Activated naive CD4-positive, alpha-beta T cell treated with anti-CD3 and anti-CD28 coated beads, Interleukin-2, amount 10 ng/mL, durations not matched to agents 7 days and 5 days (primary cell): Measurements from ENCODE around the gene WNT6.

Source experiments
- CTCF ChIA-PET: fragments of 350-600 bp; sonication (Branson Sonifier 250); formaldehyde crosslinking; loops from one replicate; lab custom pipeline; 2021; ENCODE audit warnings: antibody characterized with exemption; lab: Charles Lee
- DNase-seq: peaks from one replicate; pipeline ENCODE4 v3.0.0-alpha.2; 2020
- H3K27ac Mint-ChIP-seq: one replicate; pipeline ENCODE4 v1.8.0; 2021; ENCODE audit warnings: mild to moderate bottlenecking, moderate library complexity, mixed read lengths
- H3K27me3 Mint-ChIP-seq: one replicate; pipeline ENCODE4 v1.8.0; 2021; ENCODE audit warnings: mild to moderate bottlenecking, mixed read lengths
- H3K36me3 Mint-ChIP-seq: one replicate; pipeline ENCODE4 v1.8.0; 2021; ENCODE audit warnings: mixed read lengths
- H3K4me1 Mint-ChIP-seq: one replicate; pipeline ENCODE4 v1.8.0; 2021; ENCODE audit warnings: mixed read lengths
- H3K4me3 Mint-ChIP-seq: one replicate; pipeline ENCODE4 v1.8.0; 2021; ENCODE audit warnings: mild to moderate bottlenecking, moderate library complexity, mixed read lengths
- H3K9me3 Mint-ChIP-seq: one replicate; pipeline ENCODE4 v1.8.0; 2021; ENCODE audit warnings: mixed read lengths

Gene WNT6

DNA sequence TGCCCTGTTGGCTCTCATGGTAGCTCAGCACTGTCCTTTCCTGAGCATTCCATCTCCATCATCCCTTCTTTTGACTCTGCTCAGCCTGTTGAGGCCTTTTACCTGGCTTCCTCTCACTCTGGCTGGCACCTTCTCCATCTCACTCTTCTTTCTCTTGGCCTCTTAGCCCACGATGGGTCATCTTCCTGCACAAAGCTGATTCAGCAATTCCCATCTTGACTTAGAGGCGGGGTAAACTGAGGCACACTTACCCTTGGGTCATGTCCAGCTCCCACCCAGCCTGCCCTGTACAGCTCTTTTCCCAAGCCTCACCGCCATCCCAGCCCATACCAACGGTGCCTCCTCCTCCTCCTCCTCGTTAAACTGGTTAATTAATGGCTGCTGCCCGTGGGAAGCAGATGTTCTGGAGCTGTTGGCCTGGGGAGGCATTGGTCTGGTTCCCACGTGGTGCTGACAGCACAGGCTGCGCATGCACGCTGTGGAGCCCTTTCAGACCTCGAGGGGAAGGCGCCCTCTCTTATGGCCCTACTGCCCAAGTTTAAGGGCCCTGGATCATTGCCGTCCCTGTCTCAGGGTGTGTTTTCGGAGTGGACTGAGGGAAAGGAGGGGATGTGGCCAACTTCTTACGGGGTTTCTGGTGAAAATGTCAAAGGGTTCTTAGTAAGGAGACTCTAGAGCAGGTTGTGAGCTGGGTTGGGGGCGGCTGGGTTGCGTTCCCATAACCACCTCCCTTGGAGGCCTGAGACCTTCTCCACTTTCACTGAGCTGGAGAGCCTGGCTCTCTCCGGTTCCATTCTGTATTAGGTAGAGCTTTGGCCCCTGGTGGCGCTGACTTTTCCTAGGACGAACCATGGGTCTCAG is 31.9 kb downstream of the WNT6 start:
- H3K27ac Mint-ChIP-seq = no peak overlapping the region
- no peaks in the 10 kb centered on the region for H3K36me3 Mint-ChIP-seq
- DNase-seq = no peak
- H3K4me1 Mint-ChIP-seq = peaks cover 32% of the 10 kb centered on the region
- CTCF ChIA-PET = interaction anchor here (2.3 to 4.1 kb wide), 3 partner anchors 11 to 16 kb away, joined by 5 to 41 read pairs (median 7); partner anchors contain the start of gene WNT10A
- no peak overlapping the region for H3K4me3 Mint-ChIP-seq
- peaks cover 96% of the 10 kb centered on the region for H3K27me3 Mint-ChIP-seq
- no peaks in the 10 kb centered on the region for H3K9me3 Mint-ChIP-seq

DNA sequence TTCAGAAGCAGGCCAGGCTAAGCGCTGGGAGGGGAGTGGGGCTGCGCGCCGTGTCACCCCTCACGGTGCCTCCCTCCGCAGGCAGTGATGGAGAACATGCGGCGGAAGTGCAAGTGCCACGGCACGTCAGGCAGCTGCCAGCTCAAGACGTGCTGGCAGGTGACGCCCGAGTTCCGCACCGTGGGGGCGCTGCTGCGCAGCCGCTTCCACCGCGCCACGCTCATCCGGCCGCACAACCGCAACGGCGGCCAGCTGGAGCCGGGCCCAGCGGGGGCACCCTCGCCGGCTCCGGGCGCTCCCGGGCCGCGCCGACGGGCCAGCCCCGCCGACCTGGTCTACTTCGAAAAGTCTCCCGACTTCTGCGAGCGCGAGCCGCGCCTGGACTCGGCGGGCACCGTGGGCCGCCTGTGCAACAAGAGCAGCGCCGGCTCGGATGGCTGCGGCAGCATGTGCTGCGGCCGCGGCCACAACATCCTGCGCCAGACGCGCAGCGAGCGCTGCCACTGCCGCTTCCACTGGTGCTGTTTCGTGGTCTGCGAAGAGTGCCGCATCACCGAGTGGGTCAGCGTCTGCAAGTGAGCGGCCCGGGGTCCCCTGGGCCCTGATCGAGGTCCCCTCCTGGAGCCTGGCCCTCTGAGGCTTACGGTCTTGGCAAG is 33.2 kb downstream of the WNT6 start:
- DNase-seq = peak; percentile 85
- H3K4me3 Mint-ChIP-seq = peak overlapping the region; percentile 58
- no peaks in the 10 kb centered on the region for H3K9me3 Mint-ChIP-seq
- H3K27ac Mint-ChIP-seq = peak overlapping the region; percentile 63
- H3K36me3 Mint-ChIP-seq = no peaks in the 10 kb centered on the region
- CTCF ChIA-PET = interaction anchor here (1.0 to 4.1 kb wide), 6 partner anchors 12 to 28 kb away, joined by 3 to 41 read pairs (median 6); partner anchors contain the start of gene WNT10A
- peaks cover 38% of the 10 kb centered on the region for H3K4me1 Mint-ChIP-seq
- peaks cover 97% of the 10 kb centered on the region for H3K27me3 Mint-ChIP-seq

DNA sequence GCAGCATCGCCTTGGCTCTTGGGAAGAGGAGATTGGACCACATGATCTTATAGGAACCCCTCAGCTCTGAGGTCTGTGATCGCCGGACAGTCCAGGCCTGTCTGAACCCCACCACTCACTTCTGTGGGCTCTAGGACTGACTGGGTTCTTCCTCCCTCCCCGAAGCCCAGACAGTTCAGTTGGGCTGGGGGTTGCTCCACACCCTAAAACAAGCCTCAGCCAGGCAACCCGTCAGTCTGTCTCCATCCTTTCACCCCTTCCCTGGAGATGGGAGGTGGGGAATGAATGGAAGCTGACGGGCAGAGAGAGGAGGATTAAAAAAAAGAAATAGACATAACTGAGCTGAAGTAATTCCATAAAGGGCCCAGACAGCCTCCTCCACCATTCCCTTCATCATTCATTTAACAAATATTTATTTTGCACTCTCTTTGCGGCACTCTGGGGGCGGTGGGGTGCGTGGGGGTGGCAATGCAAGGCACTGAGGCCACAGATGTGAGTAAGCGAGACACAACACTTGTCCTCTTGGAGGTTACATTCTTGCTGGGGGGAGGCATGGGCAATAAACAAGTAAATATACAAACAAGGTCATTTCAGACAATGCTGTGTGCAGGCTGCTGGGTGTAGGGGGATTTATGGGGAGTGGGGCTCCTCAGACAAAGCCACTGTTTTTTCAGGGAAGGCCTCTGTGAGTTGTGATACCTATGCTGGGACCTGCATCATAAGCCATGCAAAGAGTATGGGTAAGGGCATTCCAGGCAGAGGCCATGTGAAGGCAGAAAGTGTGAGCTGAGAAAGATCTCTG is 33.9 kb downstream of the WNT6 start:
- H3K9me3 Mint-ChIP-seq = no peaks in the 10 kb centered on the region
- H3K27me3 Mint-ChIP-seq = peaks cover 97% of the 10 kb centered on the region
- H3K4me1 Mint-ChIP-seq = peaks cover 45% of the 10 kb centered on the region
- no peaks in the 10 kb centered on the region for H3K36me3 Mint-ChIP-seq
- DNase-seq = no peak
- H3K4me3 Mint-ChIP-seq = peak overlapping the region; percentile 58
- peak overlapping the region; percentile 63 for H3K27ac Mint-ChIP-seq
- CTCF ChIA-PET = interaction anchor here (1.1 to 4.1 kb wide), 4 partner anchors 13 to 29 kb away, joined by 3 to 41 read pairs (median 8); partner anchors contain the start of gene WNT10A

DNA sequence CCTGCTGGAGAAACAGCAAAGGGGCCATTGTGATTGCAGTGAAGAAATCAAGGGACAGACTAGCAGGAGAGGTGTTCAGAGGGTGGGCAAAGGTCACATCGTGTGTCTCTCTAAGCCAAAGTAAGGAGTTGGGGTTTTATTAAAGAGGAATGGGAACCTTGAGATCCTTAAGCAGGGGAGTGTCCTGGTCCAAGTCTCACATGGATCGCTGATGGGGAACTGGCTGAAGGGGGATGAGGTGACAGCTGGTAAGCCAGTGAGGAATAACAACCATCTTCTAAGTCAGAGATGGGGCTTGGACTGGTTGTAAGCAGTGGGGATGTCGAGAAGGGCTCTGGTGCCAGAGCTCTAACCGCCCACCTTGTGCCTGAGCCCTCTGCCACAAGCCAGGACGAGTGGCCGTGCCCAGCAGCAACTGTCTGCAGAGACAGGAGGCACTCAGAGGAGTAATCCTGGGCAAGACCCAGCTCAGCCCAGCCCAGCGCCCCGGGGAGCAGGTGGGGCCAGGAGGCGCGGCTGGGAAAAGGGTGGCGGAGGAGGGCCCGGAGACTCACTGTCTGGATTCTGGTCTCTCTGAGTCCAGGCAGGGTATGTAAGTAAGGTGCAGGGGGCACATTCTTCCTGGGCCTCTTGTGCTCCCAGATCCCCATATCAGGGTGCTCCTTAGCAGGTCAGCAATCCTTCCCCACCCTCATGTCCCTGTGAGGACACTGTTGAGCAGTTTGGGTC is 34.7 kb downstream of the WNT6 start:
- no peak for DNase-seq
- Mint-ChIP-seq H3K4me3 (no peak overlapping the region), H3K27me3 (peaks cover 97% of the 10 kb centered on the region), H3K36me3 (no peaks in the 10 kb centered on the region), H3K9me3 (no peaks in the 10 kb centered on the region), H3K27ac (no peak overlapping the region), H3K4me1 (peaks cover 48% of the 10 kb centered on the region)
- CTCF ChIA-PET = interaction anchor here (1.1 to 10.4 kb wide), 5 partner anchors 16 to 86 kb away, joined by 3 to 443 read pairs (median 9); partner anchors contain the start of gene WNT10A

DNA sequence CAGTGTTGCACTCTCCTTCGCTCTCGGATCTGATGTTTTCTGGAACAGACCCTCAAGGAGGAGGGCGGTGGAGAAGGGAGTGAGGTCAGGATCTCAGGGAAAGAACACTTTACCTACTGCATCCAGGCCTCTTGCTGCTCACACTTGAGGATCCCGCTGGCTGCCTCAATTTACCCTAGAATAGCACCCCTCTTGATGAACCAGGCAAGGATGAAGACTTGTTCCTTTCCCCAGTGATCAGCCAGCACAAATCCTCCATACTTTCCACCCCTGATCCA is 35.2 kb downstream of the WNT6 start:
- H3K27me3 Mint-ChIP-seq = peaks cover 98% of the 10 kb centered on the region
- peaks cover 48% of the 10 kb centered on the region for H3K4me1 Mint-ChIP-seq
- CTCF ChIA-PET = interaction anchor here (1.6 to 10.4 kb wide), 3 partner anchors 15 to 85 kb away, joined by 4 to 443 read pairs (median 9); partner anchors contain the start of gene WNT10A

DNA sequence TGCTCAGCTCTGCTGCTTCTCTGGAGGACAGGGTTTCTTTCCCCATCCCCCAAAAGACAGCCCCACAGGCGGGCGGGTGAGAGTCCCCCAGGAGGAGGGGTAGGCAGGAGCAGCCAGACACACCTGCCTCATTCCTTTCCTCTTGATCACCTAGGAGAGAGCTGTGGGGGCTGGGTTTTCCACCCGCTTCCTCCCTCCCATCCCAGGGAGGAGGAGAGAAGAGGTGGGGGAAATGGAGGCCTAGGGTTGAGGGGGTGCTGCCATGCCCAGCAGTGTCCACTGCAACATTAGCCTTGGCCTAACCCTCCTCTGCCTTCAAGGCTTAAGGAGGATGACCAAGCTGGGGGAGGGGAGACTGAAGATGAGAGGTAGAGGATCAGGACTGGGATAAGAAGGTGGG is 35.7 kb downstream of the WNT6 start:
- H3K9me3 Mint-ChIP-seq = no peaks in the 10 kb centered on the region
- DNase-seq = no peak
- peaks cover 96% of the 10 kb centered on the region for H3K27me3 Mint-ChIP-seq
- CTCF ChIA-PET = interaction anchor here (0.9 to 10.4 kb wide), 4 partner anchors 7 to 85 kb away, joined by 3 to 443 read pairs (median 28); partner anchors contain the start of gene WNT10A
- no peak overlapping the region for H3K27ac Mint-ChIP-seq
- H3K36me3 Mint-ChIP-seq = no peaks in the 10 kb centered on the region
- no peak overlapping the region for H3K4me3 Mint-ChIP-seq
- peaks cover 48% of the 10 kb centered on the region for H3K4me1 Mint-ChIP-seq

More for the DNA sequence above, 35.2 kb downstream of the WNT6 start:
- DNase-seq = no peak
- Mint-ChIP-seq H3K9me3 (no peaks in the 10 kb centered on the region), H3K4me3 (no peak overlapping the region), H3K36me3 (no peaks in the 10 kb centered on the region), H3K27ac (no peak overlapping the region)

DNA sequence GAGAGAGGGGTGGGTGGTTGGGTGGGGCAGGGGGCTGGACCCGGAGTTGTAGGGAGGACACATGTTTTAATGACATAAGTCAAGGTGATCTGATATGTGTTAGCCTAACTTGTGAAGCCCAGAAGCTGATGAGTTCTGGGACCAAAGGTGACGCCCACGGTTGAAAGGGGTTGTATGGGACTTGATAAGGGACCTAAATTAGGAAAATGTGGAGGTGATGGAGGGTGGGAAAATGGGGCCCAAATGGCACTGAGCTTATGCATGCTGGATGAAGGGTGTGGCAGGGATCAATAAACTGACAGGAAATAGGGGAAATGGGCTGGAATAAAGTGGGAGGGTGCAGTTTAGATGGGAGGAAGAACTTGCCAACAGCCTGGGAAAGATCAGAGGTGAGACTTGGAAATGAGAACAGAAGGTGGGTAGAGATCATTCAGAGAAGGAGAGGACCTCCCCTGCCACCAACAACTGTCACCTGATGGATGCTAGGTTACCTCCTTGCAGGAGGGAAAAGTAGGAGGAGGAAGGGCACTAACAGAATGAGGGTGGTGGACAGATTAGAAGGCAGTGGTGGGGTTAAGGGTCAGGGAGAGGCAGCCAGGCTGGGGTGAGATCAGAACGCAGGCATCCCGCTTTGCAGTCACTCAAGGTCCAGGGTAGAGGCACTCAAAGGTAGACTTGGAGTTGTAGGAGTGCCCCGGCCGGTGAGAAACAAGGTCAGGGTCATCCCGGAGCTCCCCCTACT is 36.3 kb downstream of the WNT6 start:
- peaks cover 48% of the 10 kb centered on the region for H3K4me1 Mint-ChIP-seq
- CTCF ChIA-PET = interaction anchor here (0.6 to 10.4 kb wide), 5 partner anchors 8 to 180 kb away, joined by 3 to 443 read pairs (median 4); partner anchors contain the start of gene WNT10A
- H3K27me3 Mint-ChIP-seq = peaks cover 94% of the 10 kb centered on the region
- no peak overlapping the region for H3K27ac Mint-ChIP-seq
- peak overlapping the region; percentile 11 for H3K4me3 Mint-ChIP-seq
- no peak for DNase-seq
- no peaks in the 10 kb centered on the region for H3K36me3 Mint-ChIP-seq
- H3K9me3 Mint-ChIP-seq = no peaks in the 10 kb centered on the region

DNA sequence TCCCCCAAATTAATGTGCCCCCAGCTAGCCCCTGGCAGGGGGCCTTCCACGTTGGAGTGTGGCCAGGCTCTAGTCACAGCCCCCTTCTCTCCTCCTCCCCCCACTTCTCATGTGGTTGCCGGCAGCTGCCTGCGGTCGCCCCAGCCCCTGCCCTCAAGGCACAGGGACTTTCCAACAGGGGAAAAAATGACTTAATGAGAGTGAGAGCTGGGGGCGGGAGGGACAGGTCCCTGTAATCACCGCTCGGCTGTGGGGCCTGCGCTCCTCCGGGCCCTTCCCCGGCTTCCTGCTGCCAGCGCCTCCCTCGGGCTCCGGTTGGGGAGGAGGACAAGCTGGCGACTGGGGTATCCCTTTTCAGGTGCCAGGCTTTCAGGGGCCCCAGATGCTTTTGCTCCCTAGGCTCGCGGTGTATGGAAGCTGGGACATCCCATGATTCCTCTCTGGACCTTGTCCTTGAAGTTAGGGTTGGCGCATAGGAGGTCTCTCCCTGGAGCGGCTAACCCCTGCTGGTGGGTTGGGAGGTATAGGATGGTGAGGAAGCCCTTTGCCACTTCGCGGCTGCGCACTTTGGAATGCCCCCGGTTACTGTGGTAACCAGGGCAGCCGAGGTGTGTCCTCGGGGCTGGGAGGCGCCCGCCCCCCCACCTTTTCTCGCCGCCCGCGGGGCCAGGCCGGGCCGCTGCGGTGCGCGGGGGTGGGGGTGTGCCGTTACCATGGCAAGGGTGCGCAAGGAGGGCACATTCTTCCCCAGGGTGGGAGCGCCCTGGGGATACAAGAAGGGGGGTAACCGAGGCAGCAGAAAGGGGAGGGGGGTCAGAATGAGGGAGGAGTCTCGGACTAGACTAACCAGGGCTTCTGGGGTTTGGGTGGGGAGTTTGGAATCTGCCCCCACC is 37.1 kb downstream of the WNT6 start:
- Mint-ChIP-seq H3K36me3 (no peaks in the 10 kb centered on the region), H3K27ac (peak overlapping the region; percentile 47), H3K27me3 (peaks cover 93% of the 10 kb centered on the region), H3K4me3 (peak overlapping the region; percentile 17), H3K9me3 (no peaks in the 10 kb centered on the region), H3K4me1 (peaks cover 48% of the 10 kb centered on the region)
- CTCF ChIA-PET = interaction anchor here (0.6 to 10.4 kb wide), 12 partner anchors 9 to 613 kb away, joined by 3 to 443 read pairs (median 13); partner anchors contain the start of gene WNT10A
- DNase-seq = peak; percentile 81

DNA sequence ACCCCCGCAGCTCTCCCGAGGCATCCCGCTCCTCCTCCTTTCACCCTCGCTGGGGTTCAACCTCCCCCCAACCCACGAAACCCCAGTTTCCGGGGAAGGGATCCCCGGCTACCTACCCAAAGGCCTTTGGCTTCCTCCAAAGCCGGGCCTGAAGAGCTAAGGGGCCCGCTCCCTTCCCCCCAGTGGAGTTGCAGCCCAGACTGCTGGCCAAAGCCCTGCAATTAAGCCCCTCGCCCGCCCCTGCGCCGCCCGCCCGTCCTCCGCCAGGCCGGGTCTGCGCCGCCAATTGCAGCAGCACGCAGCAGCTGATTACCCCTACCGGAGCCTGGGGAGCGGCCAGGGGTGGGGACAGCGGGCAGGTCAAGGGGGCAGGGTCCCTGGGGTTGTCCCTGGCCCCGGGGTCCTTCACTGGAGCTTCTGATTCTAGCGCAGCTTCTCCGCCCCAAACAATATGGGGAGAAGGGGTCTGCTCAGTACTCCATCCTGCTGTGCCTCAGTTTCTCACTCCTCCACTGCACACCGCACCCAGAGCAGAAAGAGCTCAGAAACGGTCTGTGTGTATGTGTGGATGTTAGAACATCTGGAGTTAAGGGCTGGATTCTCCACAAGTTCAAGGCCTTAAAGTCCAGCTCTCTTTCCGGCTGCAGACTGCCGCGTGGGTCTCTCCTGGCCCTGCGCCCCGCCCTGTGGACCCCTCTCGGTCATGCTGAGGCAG is 37.9 kb downstream of the WNT6 start:
- H3K36me3 Mint-ChIP-seq = no peaks in the 10 kb centered on the region
- DNase-seq = peak; percentile 40
- CTCF ChIA-PET = interaction anchor here (0.5 to 10.4 kb wide), 27 partner anchors 9 to 612 kb away, joined by 3 to 443 read pairs (median 5); partner anchors contain the start of genes BCS1L, WNT10A and ZNF142
- peaks cover 93% of the 10 kb centered on the region for H3K27me3 Mint-ChIP-seq
- peak overlapping the region; percentile 20 for H3K4me3 Mint-ChIP-seq
- H3K4me1 Mint-ChIP-seq = peaks cover 46% of the 10 kb centered on the region
- no peaks in the 10 kb centered on the region for H3K9me3 Mint-ChIP-seq
- H3K27ac Mint-ChIP-seq = no peak overlapping the region

DNA sequence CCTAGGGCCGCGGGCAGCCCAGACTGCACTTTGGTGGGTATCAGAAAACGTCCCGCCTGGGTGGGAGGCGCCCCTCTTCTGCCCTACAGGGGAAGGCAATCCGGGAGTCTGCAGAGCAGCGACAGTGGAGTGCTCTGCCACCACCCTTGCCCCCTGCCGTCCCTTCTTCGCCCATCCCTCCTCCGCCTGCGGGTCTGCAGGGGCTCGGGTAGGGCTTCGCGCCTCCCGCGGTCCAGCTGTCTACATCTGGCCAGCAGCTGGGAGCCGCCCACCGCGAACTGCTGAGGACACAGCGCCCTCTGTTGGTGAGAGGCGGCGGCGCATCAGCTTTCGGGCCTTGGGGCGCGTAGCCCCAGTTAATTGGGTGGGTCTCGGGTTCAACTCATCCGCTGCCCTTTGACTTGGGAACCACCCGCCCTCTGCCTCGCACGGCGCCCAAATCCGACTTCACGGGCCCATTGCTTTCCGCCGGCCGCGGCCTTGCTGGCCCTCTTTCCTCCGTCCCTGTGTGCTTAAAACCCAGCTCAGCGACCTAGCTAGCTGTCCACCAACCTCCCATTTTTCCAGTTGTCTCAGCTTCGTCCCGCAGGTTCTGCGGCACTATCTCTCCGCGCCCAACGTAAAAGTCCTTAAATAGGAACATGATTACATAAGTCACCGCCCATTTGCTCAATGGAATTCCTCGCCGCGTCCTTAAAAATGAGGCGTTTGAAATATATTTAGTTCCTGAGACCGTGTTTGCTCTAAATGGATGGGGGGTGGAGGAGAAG is 38.7 kb downstream of the WNT6 start:
- H3K9me3 Mint-ChIP-seq = no peaks in the 10 kb centered on the region
- DNase-seq = peak; percentile 82
- H3K4me3 Mint-ChIP-seq = peak overlapping the region; percentile 44
- H3K36me3 Mint-ChIP-seq = no peaks in the 10 kb centered on the region
- H3K27me3 Mint-ChIP-seq = peaks cover 92% of the 10 kb centered on the region
- CTCF ChIA-PET = interaction anchor here (0.5 to 10.4 kb wide), 28 partner anchors 8 to 611 kb away, joined by 3 to 443 read pairs (median 5); partner anchors contain the start of genes BCS1L, WNT10A and ZNF142
- peaks cover 40% of the 10 kb centered on the region for H3K4me1 Mint-ChIP-seq
- H3K27ac Mint-ChIP-seq = no peak overlapping the region

DNA sequence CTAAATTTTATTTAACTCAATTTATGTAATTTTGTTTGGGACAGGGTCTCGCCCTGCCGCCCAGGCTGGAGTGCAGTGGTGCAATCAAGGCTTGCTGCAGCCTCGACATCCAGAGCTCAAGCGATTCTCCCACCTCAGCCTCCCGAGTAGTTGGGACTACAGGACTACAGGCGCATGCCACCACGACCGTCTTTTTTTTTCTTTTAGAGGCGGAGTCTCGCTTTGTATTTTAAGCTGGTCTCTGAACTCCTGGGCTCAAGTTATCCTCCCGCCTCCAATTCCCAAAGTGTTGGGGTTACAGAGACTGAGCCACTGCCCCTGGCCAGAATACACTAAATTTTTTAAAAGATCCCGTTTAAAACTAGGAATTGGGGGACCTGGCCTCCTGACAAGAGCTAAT is 39.5 kb downstream of the WNT6 start:
- no peaks in the 10 kb centered on the region for H3K36me3 Mint-ChIP-seq
- H3K4me3 Mint-ChIP-seq = no peak overlapping the region
- peaks cover 32% of the 10 kb centered on the region for H3K4me1 Mint-ChIP-seq
- H3K27me3 Mint-ChIP-seq = peaks cover 93% of the 10 kb centered on the region
- DNase-seq = no peak
- H3K9me3 Mint-ChIP-seq = no peaks in the 10 kb centered on the region
- CTCF ChIA-PET = interaction anchor here (0.9 to 10.4 kb wide), 10 partner anchors 11 to 161 kb away, joined by 3 to 443 read pairs (median 12); partner anchors contain the start of gene WNT10A
- H3K27ac Mint-ChIP-seq = no peak overlapping the region
